DOHH2 (cell line): Measurements from ENCODE around the gene PDXK.

ENCODE experiments used
- EZH2phosphoT487 ChIP-seq: fragments of 200-600 bp; sonication (generic); IDR thresholded peaks from 2 replicates; pipeline ENCODE4 v1.6.1; 2017; ENCODE audit warnings: borderline replicate concordance, mild to moderate bottlenecking, antibody characterized with exemption, low read length, moderate library complexity, mixed read lengths
- TF ChIP-seq, protein P1 (sequence below): fragments of 200-600 bp; sonication (generic); IDR thresholded peaks from one replicate; pipeline ENCODE4 v1.5.1; 2014; ENCODE audit warnings: antibody characterized with exemption, mild to moderate bottlenecking, low read depth, low read length; ENCODE audit not compliant: poor library complexity, severe bottlenecking

DNA sequence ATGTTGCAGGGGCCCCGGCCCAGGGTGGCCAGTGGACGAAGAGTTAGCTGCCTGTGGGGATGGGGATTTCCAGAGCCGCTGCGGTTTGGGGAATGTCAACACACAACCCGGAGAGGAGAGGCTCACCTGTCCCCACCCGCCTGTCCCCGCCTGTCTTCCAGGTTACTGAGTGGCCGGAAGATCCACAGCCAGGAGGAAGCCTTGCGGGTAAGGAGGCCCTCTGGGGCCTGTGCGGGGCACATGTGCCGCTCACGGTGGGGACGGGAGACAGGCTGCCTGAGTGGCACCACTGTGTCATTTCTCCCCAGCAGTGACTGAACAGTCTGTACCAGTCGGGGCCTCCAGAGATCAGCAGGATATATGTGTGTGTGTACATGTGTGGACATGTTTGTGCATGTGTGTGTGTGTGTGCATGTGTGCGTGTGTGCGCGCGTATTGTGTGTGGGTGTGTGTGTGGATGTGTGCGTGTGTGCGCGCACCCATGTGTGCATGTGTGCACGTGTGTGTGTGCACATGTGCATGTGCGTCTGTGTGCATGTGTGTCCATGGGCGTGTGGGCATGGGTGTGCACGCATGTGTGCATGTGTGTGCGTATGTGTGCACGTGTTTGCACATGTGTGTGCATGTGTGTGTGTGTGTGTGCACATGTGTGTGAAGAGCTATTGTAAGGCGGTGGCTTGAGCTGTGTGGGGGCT, 31.6 kb downstream of the PDXK start:
- TF ChIP-seq, protein P1, sequence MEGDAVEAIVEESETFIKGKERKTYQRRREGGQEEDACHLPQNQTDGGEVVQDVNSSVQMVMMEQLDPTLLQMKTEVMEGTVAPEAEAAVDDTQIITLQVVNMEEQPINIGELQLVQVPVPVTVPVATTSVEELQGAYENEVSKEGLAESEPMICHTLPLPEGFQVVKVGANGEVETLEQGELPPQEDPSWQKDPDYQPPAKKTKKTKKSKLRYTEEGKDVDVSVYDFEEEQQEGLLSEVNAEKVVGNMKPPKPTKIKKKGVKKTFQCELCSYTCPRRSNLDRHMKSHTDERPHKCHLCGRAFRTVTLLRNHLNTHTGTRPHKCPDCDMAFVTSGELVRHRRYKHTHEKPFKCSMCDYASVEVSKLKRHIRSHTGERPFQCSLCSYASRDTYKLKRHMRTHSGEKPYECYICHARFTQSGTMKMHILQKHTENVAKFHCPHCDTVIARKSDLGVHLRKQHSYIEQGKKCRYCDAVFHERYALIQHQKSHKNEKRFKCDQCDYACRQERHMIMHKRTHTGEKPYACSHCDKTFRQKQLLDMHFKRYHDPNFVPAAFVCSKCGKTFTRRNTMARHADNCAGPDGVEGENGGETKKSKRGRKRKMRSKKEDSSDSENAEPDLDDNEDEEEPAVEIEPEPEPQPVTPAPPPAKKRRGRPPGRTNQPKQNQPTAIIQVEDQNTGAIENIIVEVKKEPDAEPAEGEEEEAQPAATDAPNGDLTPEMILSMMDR, result no peak
- no peak for TF ChIP-seq EZH2phosphoT487
